Calu3 (cell line): Measurements from ENCODE around the gene PDF. TPM values are rescaled to one million over a fixed set of nuclear protein-coding genes. Genes with fewer than 3 reads are reported as not detected.

Source experiments
- BruUV-seq: library from RNA; stranded (reverse); fragments of 400-500 nt; replicated peaks from 2 replicates; lab custom pipeline; 2021; lab: Mats Ljungman, UMichigan
- CTCF ChIA-PET: fragments of 300-600 bp; sonication (Branson Sonifier 250); formaldehyde crosslinking; loops from one replicate; lab custom pipeline; 2022; ENCODE audit warnings: antibody characterized with exemption; lab: Charles Lee
- DNase-seq: peaks from one replicate; pipeline ENCODE4 v3.0.0; 2022
- H3K27ac Mint-ChIP-seq: one replicate; pipeline ENCODE4 v1.8.0; 2022; ENCODE audit warnings: mixed read lengths; ENCODE audit not compliant: unreplicated experiment
- H3K27me3 Mint-ChIP-seq: one replicate; pipeline ENCODE4 v1.8.0; 2022; ENCODE audit warnings: mixed read lengths; ENCODE audit not compliant: unreplicated experiment
- H3K36me3 Mint-ChIP-seq: one replicate; pipeline ENCODE4 v1.8.0; 2022; ENCODE audit warnings: mild to moderate bottlenecking, moderate library complexity, mixed read lengths; ENCODE audit not compliant: insufficient read depth, unreplicated experiment
- H3K4me1 Mint-ChIP-seq: one replicate; pipeline ENCODE4 v1.8.0; 2022; ENCODE audit warnings: mild to moderate bottlenecking, low read depth, mixed read lengths; ENCODE audit not compliant: unreplicated experiment
- H3K4me3 Mint-ChIP-seq: one replicate; pipeline ENCODE4 v1.8.0; 2022; ENCODE audit warnings: mild to moderate bottlenecking, low read depth, moderate library complexity, mixed read lengths; ENCODE audit not compliant: unreplicated experiment
- H3K9me3 Mint-ChIP-seq: one replicate; pipeline ENCODE4 v1.8.0; 2022; ENCODE audit warnings: low read depth, mixed read lengths; ENCODE audit not compliant: unreplicated experiment
- intact Hi-C: fragments of 100-400 bp; cut with micrococcal nuclease; formaldehyde crosslinking; loops from one replicate; pipeline ENCODE4 v1.10.0; 2022; ENCODE audit not compliant: unreplicated experiment
- total RNA-seq: library from RNA; stranded (reverse); gene quantifications from 2 replicates; pipeline ENCODE4 v1.2.3, GENCODE V29; 2022
- TF ChIP-seq, protein P1 (sequence below): fragments of 200-600 bp; IDR thresholded peaks from one replicate; pipeline ENCODE4 v1.8.0; 2022; ENCODE audit warnings: antibody characterized with exemption; ENCODE audit not compliant: unreplicated experiment

The PDF gene
- total RNA-seq, 1 experiment from 2014 or later, result 25.5 TPM

DNA sequence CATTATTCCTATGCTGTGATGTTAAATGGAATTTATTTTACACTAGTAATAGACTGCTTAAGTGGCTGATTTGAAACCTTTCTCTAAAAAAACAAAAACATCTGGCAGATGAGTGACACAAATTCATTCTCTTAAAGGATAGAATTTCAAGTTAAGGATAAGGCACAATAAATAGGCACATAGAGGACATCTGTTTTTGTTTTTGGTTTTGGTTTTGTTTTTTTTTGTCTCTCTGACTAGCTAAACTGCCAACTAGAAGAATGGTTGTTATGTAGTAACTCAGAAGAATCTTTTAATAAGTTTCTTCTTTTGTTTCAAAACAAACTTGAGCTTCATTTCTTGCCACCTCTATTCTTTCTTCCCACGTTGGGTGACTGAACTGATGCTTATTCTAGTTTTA is 24.4 kb downstream of the PDF start:
- no peak overlapping the region for H3K4me3 Mint-ChIP-seq
- no peak for DNase-seq
- TF ChIP-seq, protein P1, sequence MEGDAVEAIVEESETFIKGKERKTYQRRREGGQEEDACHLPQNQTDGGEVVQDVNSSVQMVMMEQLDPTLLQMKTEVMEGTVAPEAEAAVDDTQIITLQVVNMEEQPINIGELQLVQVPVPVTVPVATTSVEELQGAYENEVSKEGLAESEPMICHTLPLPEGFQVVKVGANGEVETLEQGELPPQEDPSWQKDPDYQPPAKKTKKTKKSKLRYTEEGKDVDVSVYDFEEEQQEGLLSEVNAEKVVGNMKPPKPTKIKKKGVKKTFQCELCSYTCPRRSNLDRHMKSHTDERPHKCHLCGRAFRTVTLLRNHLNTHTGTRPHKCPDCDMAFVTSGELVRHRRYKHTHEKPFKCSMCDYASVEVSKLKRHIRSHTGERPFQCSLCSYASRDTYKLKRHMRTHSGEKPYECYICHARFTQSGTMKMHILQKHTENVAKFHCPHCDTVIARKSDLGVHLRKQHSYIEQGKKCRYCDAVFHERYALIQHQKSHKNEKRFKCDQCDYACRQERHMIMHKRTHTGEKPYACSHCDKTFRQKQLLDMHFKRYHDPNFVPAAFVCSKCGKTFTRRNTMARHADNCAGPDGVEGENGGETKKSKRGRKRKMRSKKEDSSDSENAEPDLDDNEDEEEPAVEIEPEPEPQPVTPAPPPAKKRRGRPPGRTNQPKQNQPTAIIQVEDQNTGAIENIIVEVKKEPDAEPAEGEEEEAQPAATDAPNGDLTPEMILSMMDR, result no peak
- H3K4me1 Mint-ChIP-seq, result no peaks in the 10 kb centered on the region
- H3K27ac Mint-ChIP-seq, result no peak overlapping the region
- H3K36me3 Mint-ChIP-seq, result peaks cover 5% of the 10 kb centered on the region
- H3K9me3 Mint-ChIP-seq, result no peaks in the 10 kb centered on the region
- BruUV-seq, result no TSS peak
- CTCF ChIA-PET, result interaction anchor here (0.6 kb wide), 1 partner anchor 738 kb away, joined by 3 read pairs; no protein-coding TSS in a partner anchor
- no peaks in the 10 kb centered on the region for H3K27me3 Mint-ChIP-seq
- intact Hi-C loops, result no loop called here

GRCh38 chr16:69302301-69302700 is 28.1 kb downstream of the PDF start:
- Mint-ChIP-seq H3K9me3 (no peaks in the 10 kb centered on the region), H3K4me1 (no peaks in the 10 kb centered on the region), H3K4me3 (no peak overlapping the region), H3K36me3 (no peaks in the 10 kb centered on the region), H3K27me3 (no peaks in the 10 kb centered on the region), H3K27ac (no peak overlapping the region)
- intact Hi-C loops, result no loop called here
- BruUV-seq, result no TSS peak
- TF ChIP-seq, protein P1, result no peak
- CTCF ChIA-PET, result no interaction called here
- DNase-seq, result no peak

DNA sequence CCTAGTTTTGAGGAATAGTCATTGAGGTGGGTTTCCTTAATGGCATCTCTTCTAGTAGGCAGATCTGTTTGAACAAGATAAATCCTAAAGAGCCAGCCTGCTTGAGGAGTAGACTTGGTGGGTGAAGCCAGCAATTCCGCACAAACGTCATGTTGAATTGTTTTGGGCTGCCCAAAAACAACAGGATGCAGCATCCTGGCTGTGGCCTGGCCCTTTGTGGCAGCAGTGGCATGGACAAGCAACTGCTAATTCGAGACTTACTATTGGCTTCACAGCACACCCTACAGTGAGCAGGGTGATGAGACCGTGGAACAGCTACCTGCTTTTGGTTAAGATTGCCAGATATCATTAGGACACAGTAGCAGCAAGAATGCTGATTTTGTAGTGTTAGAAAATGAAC is 28.5 kb downstream of the PDF start:
- Mint-ChIP-seq H3K4me3 (no peak overlapping the region), H3K4me1 (no peaks in the 10 kb centered on the region), H3K9me3 (no peaks in the 10 kb centered on the region), H3K27ac (no peak overlapping the region), H3K27me3 (no peaks in the 10 kb centered on the region), H3K36me3 (no peaks in the 10 kb centered on the region)
- TF ChIP-seq, protein P1, result no peak
- intact Hi-C loops, result no loop called here
- CTCF ChIA-PET, result no interaction called here
- BruUV-seq, result no TSS peak
- no peak for DNase-seq

DNA sequence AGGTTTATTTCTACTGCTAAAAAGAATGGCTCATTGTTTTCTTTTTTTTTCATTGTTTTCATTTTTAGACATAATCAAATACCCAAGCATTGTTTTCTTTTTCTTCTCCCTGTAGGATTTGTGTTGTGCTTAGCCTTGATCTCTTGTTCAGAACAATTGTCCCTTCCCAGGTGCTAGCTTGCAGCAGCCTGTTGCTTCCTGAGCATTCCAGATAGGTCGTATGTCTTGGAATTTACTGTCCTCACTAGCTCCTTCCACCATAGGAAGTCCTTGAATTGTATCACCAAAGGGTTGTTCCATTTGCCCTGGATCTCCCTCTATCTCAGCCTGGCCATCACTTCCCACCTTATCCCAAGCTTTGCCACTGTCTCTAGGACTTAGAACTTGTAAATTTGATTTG is 29.2 kb downstream of the PDF start:
- BruUV-seq, result no TSS peak
- H3K27ac Mint-ChIP-seq, result no peak overlapping the region
- H3K4me1 Mint-ChIP-seq, result no peaks in the 10 kb centered on the region
- no peaks in the 10 kb centered on the region for H3K36me3 Mint-ChIP-seq
- no peak for DNase-seq
- no peak overlapping the region for H3K4me3 Mint-ChIP-seq
- TF ChIP-seq, protein P1, result no peak
- intact Hi-C loops, result no loop called here
- CTCF ChIA-PET, result no interaction called here
- no peaks in the 10 kb centered on the region for H3K27me3 Mint-ChIP-seq
- H3K9me3 Mint-ChIP-seq, result no peaks in the 10 kb centered on the region
